Peyer's patch (tissue), 4 donors: Measurements from ENCODE around the gene CLUH. TPM values are rescaled to one million over a fixed set of nuclear protein-coding genes. Genes with fewer than 3 reads are reported as not detected.

Experiments used
- DNase-seq, 3 donors: peaks; one replicate each; pipeline ENCODE4 v3.0.0-alpha.2; 2017 to 2019
- H3K27ac ChIP-seq, 4 donors: fragments of 200-600 bp; sonication (generic); one replicate each; pipeline ENCODE4 v1.5.1; 2016 to 2019
- H3K27me3 ChIP-seq, 2 donors: fragments of 200-600 bp; sonication (generic); one replicate each; pipeline ENCODE4 v1.5.1; 2019
- H3K36me3 ChIP-seq, 3 donors: fragments of 200-600 bp; sonication (generic); one replicate each; pipeline ENCODE4 v1.5.1; 2016 to 2019
- H3K4me1 ChIP-seq, 4 donors: fragments of 200-600 bp; sonication (generic); one replicate each; pipeline ENCODE4 v1.5.1; 2016 to 2019
- H3K4me3 ChIP-seq, 4 donors: fragments of 200-600 bp; sonication (generic); 1 replicate in 3 of 4; 2 replicates in 1 of 4; pipeline ENCODE4 v1.5.1; 2016 to 2019; ENCODE audit warnings: mild to moderate bottlenecking in 1 of 4
- H3K9me3 ChIP-seq, 4 donors: fragments of 200-600 bp; sonication (generic); one replicate each; pipeline ENCODE4 v1.5.1; 2016 to 2019; ENCODE audit warnings: mild to moderate bottlenecking in 1 of 4
- POLR2A ChIP-seq, 2 donors: fragments of 450-650 bp; IDR thresholded peaks; one replicate each; pipeline ENCODE4 v1.5.1; 2017; ENCODE audit warnings: antibody characterized with exemption in 2 of 2, mild to moderate bottlenecking in 2 of 2, moderate library complexity in 2 of 2
- total RNA-seq, 4 donors: library from RNA; depleted of rRNA; stranded (reverse); fragments of >200 nt; gene quantifications; one replicate each; pipeline ENCODE4 v1.1.0, GENCODE V29; 2016
- TF ChIP-seq, protein P1 (sequence below), 6 experiments: fragments of 450-650 bp in 4 of 6; fragments of 200-600 bp in 2 of 6; sonication (generic) in 1 of 6; IDR thresholded peaks; one replicate each; pipeline ENCODE4 v1.5.1; 2017 to 2019; ENCODE audit warnings: antibody characterized with exemption in 6 of 6, mild to moderate bottlenecking in 3 of 6, moderate library complexity in 1 of 6

Gene CLUH
- total RNA-seq, 4 donors from 2014 or later, result 127 to 323 (median 225) TPM

DNA sequence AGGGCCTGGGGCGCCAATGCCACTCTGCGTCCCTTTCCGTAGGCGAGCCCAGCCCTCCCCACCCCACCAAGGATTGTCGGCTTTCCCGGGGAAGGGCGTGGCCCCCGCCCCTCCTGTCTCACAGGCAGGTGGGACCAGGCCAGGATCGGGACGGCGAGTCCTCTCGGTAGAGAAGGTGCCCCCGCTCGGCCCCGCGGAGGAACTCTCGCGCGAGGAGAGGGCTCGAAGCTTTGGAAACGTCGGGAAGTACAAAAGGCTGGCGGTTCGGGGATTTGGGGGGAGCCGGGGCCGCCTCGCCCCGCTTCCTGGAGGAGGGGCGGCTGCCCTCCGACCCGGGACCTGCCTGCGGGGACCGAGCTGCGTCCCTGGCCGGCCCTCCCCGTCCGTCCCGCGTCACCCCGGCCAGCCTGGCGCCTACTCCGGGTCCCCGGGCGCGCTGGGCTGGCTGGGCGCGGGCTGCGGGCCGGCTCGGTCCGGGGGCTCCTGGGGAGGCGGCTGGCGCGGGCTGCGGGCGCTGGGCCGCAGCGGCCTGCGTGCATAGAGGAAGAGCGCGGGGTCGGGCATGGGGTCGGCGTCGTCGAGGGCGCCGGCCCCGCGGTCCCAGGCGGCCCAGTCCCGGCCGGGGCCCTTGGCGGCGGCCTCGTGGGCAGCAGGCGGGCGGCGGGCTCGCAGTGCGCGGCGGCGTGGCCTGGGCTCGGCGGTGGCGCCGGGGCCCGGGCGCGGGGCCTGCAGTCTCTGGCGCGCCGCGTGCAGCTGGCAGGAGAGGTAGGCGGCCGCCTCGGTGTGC is 12.6 kb upstream of the CLUH start:
- peak in 2 of 3 donors; percentile 69 to 75 for DNase-seq
- TF ChIP-seq, protein P1, sequence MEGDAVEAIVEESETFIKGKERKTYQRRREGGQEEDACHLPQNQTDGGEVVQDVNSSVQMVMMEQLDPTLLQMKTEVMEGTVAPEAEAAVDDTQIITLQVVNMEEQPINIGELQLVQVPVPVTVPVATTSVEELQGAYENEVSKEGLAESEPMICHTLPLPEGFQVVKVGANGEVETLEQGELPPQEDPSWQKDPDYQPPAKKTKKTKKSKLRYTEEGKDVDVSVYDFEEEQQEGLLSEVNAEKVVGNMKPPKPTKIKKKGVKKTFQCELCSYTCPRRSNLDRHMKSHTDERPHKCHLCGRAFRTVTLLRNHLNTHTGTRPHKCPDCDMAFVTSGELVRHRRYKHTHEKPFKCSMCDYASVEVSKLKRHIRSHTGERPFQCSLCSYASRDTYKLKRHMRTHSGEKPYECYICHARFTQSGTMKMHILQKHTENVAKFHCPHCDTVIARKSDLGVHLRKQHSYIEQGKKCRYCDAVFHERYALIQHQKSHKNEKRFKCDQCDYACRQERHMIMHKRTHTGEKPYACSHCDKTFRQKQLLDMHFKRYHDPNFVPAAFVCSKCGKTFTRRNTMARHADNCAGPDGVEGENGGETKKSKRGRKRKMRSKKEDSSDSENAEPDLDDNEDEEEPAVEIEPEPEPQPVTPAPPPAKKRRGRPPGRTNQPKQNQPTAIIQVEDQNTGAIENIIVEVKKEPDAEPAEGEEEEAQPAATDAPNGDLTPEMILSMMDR (IDR thresholded peaks at IDR 0.05), result no peak
- no peak for TF ChIP-seq POLR2A (IDR thresholded peaks at IDR 0.05)
- Histone ChIP-seq H3K9me3 (no peaks in the 10 kb centered on the region), H3K27me3 (peaks cover 0 to 5% of the 10 kb centered on the region in 2 donors), H3K4me1 (peaks cover 0 to 23% (median 4%) of the 10 kb centered on the region in 4 donors), H3K36me3 (no peaks in the 10 kb centered on the region), H3K27ac (peak overlapping the region in 3 of 4 donors; percentile 27 to 82 (median 74)), H3K4me3 (peak overlapping the region; percentile 5 to 53 (median 42))

DNA sequence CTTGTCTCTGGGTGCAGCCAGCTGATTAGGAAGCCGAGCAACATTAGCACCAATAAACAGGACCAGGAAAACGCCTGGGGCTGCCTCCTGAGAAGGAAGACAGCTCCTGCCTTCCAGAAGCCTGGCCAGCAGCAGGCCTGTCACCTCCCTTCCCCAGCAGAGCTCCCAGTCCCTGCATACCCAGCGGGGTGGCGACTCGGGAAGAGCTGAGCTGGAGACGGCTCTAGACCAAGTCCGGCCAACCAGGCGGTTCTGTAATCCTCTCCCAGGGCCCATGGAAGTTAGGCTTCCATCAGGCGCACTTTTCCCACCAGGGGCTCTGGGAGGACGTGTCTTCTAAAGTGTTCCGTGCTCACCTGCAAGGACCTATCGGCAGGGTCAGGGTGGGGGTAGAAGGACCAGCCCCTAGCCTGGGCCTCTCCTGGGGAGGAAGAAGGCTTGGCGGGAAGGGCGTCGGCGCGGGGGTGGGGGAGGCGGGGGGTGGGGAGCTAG is 12.0 kb upstream of the CLUH start:
- Histone ChIP-seq H3K27ac (peak overlapping the region in 3 of 4 donors; percentile 27 to 82 (median 74)), H3K27me3 (peaks cover 0 to 5% of the 10 kb centered on the region in 2 donors), H3K4me3 (peak overlapping the region in 2 of 4 donors; percentile 47 to 53), H3K9me3 (no peaks in the 10 kb centered on the region), H3K4me1 (peaks cover 0 to 23% (median 4%) of the 10 kb centered on the region in 4 donors), H3K36me3 (no peaks in the 10 kb centered on the region)
- DNase-seq, result peak in 2 of 3 donors; percentile 54 to 63
- no peak for TF ChIP-seq POLR2A (IDR thresholded peaks at IDR 0.05)
- TF ChIP-seq, protein P1 (IDR thresholded peaks at IDR 0.05), result no peak

DNA sequence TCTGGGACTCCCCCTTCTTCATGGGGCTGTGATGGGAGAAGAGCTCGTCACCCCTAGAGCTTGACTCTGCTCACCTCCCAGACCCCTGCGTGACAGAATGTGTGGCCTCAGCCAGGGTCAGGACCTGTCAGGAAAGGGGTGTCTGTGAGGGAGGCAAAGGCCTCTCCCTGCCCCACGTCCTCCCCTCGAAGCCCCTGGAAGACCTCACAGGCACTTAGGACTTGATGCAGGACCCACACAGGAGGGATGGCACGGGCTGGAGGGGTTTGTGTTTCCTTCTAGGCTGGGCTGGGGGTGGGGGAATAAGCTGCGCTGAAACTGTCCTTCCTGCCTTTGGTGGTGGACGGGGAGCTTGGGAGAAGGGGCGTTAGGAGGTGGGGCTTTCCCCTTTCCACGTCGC is 11.0 kb upstream of the CLUH start:
- Histone ChIP-seq H3K4me3 (no peak overlapping the region), H3K27ac (no peak overlapping the region), H3K4me1 (peaks cover 0 to 23% (median 4%) of the 10 kb centered on the region in 4 donors), H3K9me3 (no peaks in the 10 kb centered on the region), H3K27me3 (peaks cover 0 to 5% of the 10 kb centered on the region in 2 donors), H3K36me3 (no peaks in the 10 kb centered on the region)
- DNase-seq, result no peak
- TF ChIP-seq, protein P1 (IDR thresholded peaks at IDR 0.05), result no peak
- TF ChIP-seq POLR2A (IDR thresholded peaks at IDR 0.05), result no peak

DNA sequence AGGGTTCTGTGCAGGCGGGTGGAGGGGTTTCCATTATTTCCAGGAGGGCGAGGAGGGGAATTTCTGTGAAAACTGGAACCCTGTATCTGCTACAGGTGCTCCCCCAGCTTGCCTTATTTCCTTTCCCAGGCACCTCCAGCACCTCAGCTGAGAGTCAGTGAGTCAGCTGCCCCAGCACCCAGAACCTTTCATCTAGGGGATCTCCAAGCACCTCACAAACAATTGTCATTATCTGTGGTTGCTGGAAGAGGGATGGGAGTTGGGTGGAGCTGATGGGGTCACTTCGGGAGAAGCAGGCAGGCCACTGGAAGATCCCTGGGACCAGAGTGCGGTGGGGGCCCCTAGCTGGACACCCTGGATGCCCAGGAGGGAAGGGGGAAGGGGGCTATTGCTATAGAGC is 10.0 kb upstream of the CLUH start:
- H3K27me3 ChIP-seq, result peaks cover 0 to 5% of the 10 kb centered on the region in 2 donors
- H3K4me1 ChIP-seq, result peaks cover 0 to 23% (median 4%) of the 10 kb centered on the region in 4 donors
- H3K9me3 ChIP-seq, result no peaks in the 10 kb centered on the region
- no peak for DNase-seq
- no peak overlapping the region for H3K27ac ChIP-seq
- no peak overlapping the region for H3K4me3 ChIP-seq
- no peaks in the 10 kb centered on the region for H3K36me3 ChIP-seq
- TF ChIP-seq, protein P1 (IDR thresholded peaks at IDR 0.05), result no peak
- no peak for TF ChIP-seq POLR2A (IDR thresholded peaks at IDR 0.05)

DNA sequence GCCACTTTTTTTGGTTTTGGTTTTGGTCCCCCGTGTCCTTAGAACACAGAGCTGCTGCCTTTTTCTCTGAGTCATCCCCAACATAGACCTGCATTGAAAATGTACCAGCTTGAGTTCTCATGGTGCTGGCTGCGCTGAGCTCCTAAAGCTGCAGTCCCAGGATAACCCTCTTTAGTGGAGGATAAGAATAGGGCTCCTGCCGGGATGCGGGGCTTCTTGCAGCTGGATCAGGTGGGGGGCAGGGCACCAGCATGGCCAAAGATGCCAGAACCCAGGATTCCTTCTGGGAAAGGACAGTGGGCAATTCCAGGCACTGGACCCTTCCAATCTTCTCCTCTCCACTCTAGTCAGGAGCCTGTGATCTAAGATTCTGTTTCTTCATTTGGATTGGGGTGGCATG is 8.3 kb upstream of the CLUH start:
- TF ChIP-seq, protein P1 (IDR thresholded peaks at IDR 0.05), result no peak
- no peak for TF ChIP-seq POLR2A (IDR thresholded peaks at IDR 0.05)
- Histone ChIP-seq H3K27me3 (no peaks in the 10 kb centered on the region), H3K27ac (no peak overlapping the region), H3K4me1 (peaks cover 0 to 16% (median 4%) of the 10 kb centered on the region in 4 donors), H3K36me3 (no peaks in the 10 kb centered on the region), H3K4me3 (no peak overlapping the region), H3K9me3 (no peaks in the 10 kb centered on the region)
- DNase-seq, result no peak
